OCI-LY1 (cell line): ENCODE results near the gene GPLD1.
A peak's percentile ranks its signal among the peaks of the same experiment; 100 is the strongest.

Source experiments
- H2AFZ ChIP-seq: fragments of 200-600 bp; sonication (generic), shearing (Covaris generic); 2 replicates; pipeline ENCODE4 v1.6.0; 2014; ENCODE audit warnings: antibody characterized with exemption, mild to moderate bottlenecking, low read length
- H3F3A ChIP-seq: fragments of 200-600 bp; sonication (generic), shearing (Covaris generic); 2 replicates; pipeline ENCODE4 v1.6.0; 2014; ENCODE audit warnings: mild to moderate bottlenecking, antibody characterized with exemption, low read length, moderate library complexity; ENCODE audit not compliant: insufficient read depth
- H3K27ac ChIP-seq: fragments of 200-600 bp; sonication (generic); 2 replicates; pipeline ENCODE4 v1.5.1; 2014; ENCODE audit warnings: low read length, mixed run types, mild to moderate bottlenecking, low read depth; ENCODE audit not compliant: poor library complexity, severe bottlenecking
- H3K27me3 ChIP-seq: fragments of 200-600 bp; sonication (generic); 2 replicates; pipeline ENCODE4 v1.6.0; 2014; ENCODE audit warnings: antibody characterized with exemption, mild to moderate bottlenecking, low read length, moderate library complexity; ENCODE audit not compliant: insufficient read depth
- H3K36me3 ChIP-seq: fragments of 200-600 bp; sonication (generic); 2 replicates; pipeline ENCODE4 v1.6.1; 2014; ENCODE audit warnings: mild to moderate bottlenecking, antibody characterized with exemption, low read length, moderate library complexity, mixed read lengths; ENCODE audit not compliant: insufficient read depth
- H3K4me1 ChIP-seq: fragments of 200-600 bp; sonication (generic); 2 replicates; pipeline ENCODE4 v1.5.1; 2014; ENCODE audit warnings: mild to moderate bottlenecking, low read length, moderate library complexity; ENCODE audit not compliant: insufficient read depth, severe bottlenecking
- H3K4me2 ChIP-seq: fragments of 200-600 bp; sonication (generic), shearing (Covaris generic); 2 replicates; pipeline ENCODE4 v1.6.1; 2014; ENCODE audit warnings: low read length
- H3K4me3 ChIP-seq: fragments of 200-600 bp; sonication (generic); 2 replicates; pipeline ENCODE4 v1.5.1; 2014; ENCODE audit warnings: low read length, low read depth, mild to moderate bottlenecking, mixed read lengths; ENCODE audit not compliant: poor library complexity, severe bottlenecking
- H3K79me2 ChIP-seq: fragments of 200-600 bp; shearing (Covaris generic); 2 replicates; pipeline ENCODE4 v1.6.1; 2016; ENCODE audit warnings: mixed run types, low read length, mixed read lengths; ENCODE audit not compliant: insufficient read depth
- H3K9ac ChIP-seq: fragments of 200-600 bp; sonication (generic), shearing (Covaris generic); 2 replicates; pipeline ENCODE4 v1.6.1; 2014; ENCODE audit warnings: mild to moderate bottlenecking, low read length, mixed read lengths
- H3K9me2 ChIP-seq: fragments of 200-600 bp; sonication (generic), shearing (Covaris generic); 2 replicates; pipeline ENCODE4 v1.6.1; 2014; ENCODE audit warnings: low read depth, mild to moderate bottlenecking, low read length, mixed read lengths
- H3K9me3 ChIP-seq: fragments of 200-600 bp; shearing (Covaris generic); 2 replicates; pipeline ENCODE4 v1.6.1; 2014; ENCODE audit warnings: low read length, mixed read lengths
- H4K20me1 ChIP-seq: fragments of 200-600 bp; sonication (generic), shearing (Covaris generic); 2 replicates; pipeline ENCODE4 v1.6.0; 2016; ENCODE audit warnings: mild to moderate bottlenecking, low read length; ENCODE audit not compliant: insufficient read depth
- EZH2 ChIP-seq: fragments of 200-600 bp; sonication (generic), shearing (Covaris generic); IDR thresholded peaks from 2 replicates; pipeline ENCODE4 v1.8.0; 2017; ENCODE audit warnings: borderline replicate concordance, mixed run types, mild to moderate bottlenecking, antibody characterized with exemption, low read length, moderate library complexity, mixed read lengths
- TF ChIP-seq, protein P1 (sequence below): fragments of 200-600 bp; sonication (generic), shearing (Covaris generic); IDR thresholded peaks from 2 replicates; pipeline ENCODE4 v1.5.1; 2017; ENCODE audit warnings: mild to moderate bottlenecking, antibody characterized with exemption, low read length, moderate library complexity, mixed read lengths

The GPLD1 gene

DNA sequence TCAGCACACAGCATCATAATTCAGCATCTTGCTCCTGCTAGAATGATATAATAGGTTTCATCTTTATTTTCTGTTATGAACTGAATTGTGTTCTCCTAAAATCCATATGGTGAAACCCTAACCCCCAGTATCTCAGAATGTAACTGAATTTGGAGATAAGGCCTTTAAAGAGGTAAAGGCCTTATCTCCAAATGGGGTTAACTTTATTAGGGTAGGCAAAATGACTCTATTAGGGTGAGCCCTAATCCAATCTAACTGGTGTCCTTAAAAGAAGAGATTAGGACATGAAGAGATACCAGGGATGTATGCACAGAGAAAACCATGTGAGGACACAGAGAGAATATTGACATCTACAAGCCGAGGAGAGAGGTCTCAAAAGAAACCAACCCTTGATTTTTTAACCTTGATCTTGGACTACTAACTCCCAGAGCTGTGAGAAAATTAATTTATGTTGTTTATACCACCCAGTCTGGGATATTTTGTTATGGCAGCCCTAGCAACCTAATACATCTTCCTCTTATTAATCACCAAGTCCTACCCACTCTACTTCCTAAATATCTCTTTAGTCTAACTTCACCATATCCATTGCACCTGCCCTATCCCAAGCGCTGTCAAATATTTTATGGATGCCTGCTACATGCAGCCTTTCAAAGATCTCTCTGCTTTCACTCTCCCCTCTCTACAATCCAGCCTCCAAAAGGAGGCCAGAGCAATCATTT is 95.2 kb downstream of the GPLD1 start:
- no peaks in the 10 kb centered on the region for H4K20me1 ChIP-seq

DNA sequence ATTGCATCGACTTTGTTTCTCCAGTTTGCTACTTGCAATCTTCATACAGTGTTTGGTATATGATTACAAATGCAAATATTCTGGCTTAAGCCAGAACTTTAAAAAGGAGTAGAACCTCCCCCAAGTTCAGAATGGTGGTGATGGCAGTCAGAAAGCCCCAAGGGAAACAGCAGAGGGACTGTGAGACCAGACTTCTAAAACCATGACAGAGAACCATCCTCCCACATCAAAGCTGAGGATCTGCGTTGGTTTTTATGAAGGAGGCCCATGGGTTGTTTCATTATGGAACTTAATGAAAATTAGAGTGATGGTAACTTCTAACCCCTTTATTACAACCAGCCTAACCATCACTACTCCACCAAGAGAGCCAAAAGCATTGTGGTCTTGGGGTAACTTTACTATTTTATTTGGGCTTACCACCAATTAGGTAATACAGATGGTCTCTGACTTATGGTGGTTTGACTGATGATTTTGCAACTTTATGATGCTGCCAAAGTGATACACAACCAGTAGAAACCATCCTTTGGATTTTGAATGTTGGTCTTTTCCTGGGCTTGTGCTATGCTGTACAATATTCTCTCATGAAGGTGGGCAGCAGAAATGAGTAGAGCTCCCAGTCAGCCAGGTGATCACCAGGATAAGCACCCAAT is 97.5 kb downstream of the GPLD1 start:
- Histone ChIP-seq H3K27ac (no peak overlapping the region), H3K79me2 (no peaks in the 10 kb centered on the region), H3K36me3 (no peaks in the 10 kb centered on the region), H3K4me1 (peaks cover 11% of the 10 kb centered on the region), H3K4me3 (no peak overlapping the region), H3K4me2 (peak overlapping the region; percentile 22; the same call in 1 of the 2 replicates), H3K9me3 (peaks cover 8% of the 10 kb centered on the region), H3K27me3 (peaks cover 3% of the 10 kb centered on the region; the same call in 1 of the 2 replicates), H3K9me2 (no peaks in the 10 kb centered on the region), H3K9ac (no peak overlapping the region), H2AFZ (no peak overlapping the region), H4K20me1 (no peaks in the 10 kb centered on the region), H3F3A (no peaks in the 10 kb centered on the region)
- TF ChIP-seq EZH2, result no peak
- TF ChIP-seq, protein P1, sequence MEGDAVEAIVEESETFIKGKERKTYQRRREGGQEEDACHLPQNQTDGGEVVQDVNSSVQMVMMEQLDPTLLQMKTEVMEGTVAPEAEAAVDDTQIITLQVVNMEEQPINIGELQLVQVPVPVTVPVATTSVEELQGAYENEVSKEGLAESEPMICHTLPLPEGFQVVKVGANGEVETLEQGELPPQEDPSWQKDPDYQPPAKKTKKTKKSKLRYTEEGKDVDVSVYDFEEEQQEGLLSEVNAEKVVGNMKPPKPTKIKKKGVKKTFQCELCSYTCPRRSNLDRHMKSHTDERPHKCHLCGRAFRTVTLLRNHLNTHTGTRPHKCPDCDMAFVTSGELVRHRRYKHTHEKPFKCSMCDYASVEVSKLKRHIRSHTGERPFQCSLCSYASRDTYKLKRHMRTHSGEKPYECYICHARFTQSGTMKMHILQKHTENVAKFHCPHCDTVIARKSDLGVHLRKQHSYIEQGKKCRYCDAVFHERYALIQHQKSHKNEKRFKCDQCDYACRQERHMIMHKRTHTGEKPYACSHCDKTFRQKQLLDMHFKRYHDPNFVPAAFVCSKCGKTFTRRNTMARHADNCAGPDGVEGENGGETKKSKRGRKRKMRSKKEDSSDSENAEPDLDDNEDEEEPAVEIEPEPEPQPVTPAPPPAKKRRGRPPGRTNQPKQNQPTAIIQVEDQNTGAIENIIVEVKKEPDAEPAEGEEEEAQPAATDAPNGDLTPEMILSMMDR, result no peak

More for the DNA sequence above, 95.2 kb downstream of the GPLD1 start:
- H3F3A ChIP-seq, result no peaks in the 10 kb centered on the region
- peaks cover 12% of the 10 kb centered on the region for H3K9me3 ChIP-seq
- peaks cover 11% of the 10 kb centered on the region for H3K4me1 ChIP-seq
- H3K4me3 ChIP-seq, result no peak overlapping the region
- no peak overlapping the region for H3K4me2 ChIP-seq
- H3K27me3 ChIP-seq, result peaks cover 3% of the 10 kb centered on the region; the same call in 1 of the 2 replicates
- no peaks in the 10 kb centered on the region for H3K9me2 ChIP-seq
- H3K36me3 ChIP-seq, result no peaks in the 10 kb centered on the region
- no peaks in the 10 kb centered on the region for H3K79me2 ChIP-seq
- TF ChIP-seq, protein P1, result no peak
- H3K9ac ChIP-seq, result no peak overlapping the region
- no peak overlapping the region for H3K27ac ChIP-seq
- H2AFZ ChIP-seq, result no peak overlapping the region

DNA sequence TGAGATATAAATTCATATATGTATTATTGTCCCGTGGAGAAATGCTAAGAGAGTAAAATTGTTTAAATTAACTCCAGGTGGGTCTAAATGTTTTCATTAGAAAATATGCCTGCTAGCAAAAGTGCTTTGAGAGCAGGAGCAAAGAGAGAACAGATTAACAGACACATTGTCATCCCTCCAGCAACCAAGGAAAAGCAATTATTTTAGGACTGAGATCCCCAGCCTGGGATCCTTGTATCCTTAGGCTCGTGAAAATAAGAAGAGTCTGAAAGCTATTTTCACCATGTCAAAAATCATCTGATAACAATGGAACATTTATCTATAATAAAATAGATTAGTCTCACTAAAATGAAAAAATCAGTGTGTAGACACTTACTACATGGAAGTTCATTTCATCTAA is 98.2 kb downstream of the GPLD1 start:
- Histone ChIP-seq H3K9me3 (peaks cover 2% of the 10 kb centered on the region), H3K27me3 (peaks cover 3% of the 10 kb centered on the region; the same call in 1 of the 2 replicates), H3K79me2 (no peaks in the 10 kb centered on the region), H3K4me3 (no peak overlapping the region), H3K27ac (no peak overlapping the region), H3K4me1 (peaks cover 11% of the 10 kb centered on the region), H4K20me1 (no peaks in the 10 kb centered on the region), H3K4me2 (peak overlapping the region; percentile 22; the same call in 1 of the 2 replicates), H2AFZ (no peak overlapping the region), H3K9me2 (no peaks in the 10 kb centered on the region), H3F3A (no peaks in the 10 kb centered on the region), H3K36me3 (no peaks in the 10 kb centered on the region), H3K9ac (no peak overlapping the region)
- TF ChIP-seq, protein P1, result no peak
- no peak for TF ChIP-seq EZH2
